Epithelial cell of esophagus (primary cell): ENCODE measurements around the gene TCFL5.
"Not testable (repeated sequence)": the region's sequence is repeated elsewhere in the genome, so short reads cannot be mapped to it uniquely, and the experiment has no call there.

Experiments used
- DNase-seq: peaks from one replicate; pipeline ENCODE4 v3.0.0; 2010; ENCODE audit warnings: low read depth
- H3K4me3 ChIP-seq: 2 replicates; pipeline ENCODE4 v1.5.1; 2011; ENCODE audit warnings: mild to moderate bottlenecking, low read length, control low read depth
- CTCF ChIP-seq: IDR thresholded peaks from 2 replicates; pipeline ENCODE4 v1.5.1; 2011; ENCODE audit warnings: low read depth, mild to moderate bottlenecking, low read length, control low read depth, inconsistent platforms; ENCODE audit not compliant: insufficient read depth; ENCODE audit errors: missing control alignments

TCFL5 gene

DNA sequence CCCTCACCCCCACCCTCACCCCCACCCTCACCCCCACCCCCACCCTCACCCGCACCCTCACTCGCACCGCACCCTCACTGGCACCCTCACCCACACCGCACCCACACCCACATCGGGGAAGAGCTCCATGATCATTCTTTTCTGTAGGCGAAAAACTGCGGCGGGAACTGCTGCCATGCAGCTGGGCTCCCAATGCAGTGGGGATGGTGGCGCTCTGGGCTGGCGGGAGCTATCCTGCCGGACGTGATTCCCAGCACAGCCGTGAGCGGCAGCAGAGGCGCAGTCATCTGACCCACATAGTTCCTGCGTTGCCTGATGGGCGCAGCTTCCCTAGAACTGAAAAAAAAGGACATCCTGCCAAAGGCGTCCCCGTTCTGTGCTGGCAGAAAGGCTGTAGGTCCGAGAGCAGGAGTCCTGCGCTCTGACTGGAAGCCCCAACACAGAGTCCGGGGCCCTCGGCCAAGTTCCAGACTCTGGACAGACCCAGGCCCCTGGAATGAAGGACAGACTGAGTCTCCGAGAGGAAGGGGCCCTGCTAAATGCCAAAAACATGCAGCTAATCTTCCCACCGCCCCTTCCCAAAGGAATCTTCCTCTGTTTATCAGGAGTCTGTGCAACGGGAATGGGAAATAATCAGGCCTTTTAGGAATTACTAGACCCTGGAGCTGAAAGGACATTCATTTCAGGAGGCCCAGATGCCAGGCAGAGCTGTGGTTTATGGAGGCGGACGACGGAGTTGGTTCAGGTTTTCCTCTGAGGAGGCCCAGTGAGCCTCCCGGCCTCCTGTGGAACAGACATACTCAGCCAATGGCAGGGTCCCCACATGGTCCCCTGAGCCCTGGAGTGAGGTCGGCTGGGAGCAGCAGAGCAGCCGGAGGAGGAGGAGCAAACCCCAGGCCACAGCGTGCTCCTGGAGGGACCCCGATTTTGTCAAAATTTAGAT, 14.1 kb upstream of the TCFL5 start:
- no peak overlapping the region for H3K4me3 ChIP-seq
- TF ChIP-seq CTCF = peak; percentile 49
- peak; percentile 75 for DNase-seq

DNA sequence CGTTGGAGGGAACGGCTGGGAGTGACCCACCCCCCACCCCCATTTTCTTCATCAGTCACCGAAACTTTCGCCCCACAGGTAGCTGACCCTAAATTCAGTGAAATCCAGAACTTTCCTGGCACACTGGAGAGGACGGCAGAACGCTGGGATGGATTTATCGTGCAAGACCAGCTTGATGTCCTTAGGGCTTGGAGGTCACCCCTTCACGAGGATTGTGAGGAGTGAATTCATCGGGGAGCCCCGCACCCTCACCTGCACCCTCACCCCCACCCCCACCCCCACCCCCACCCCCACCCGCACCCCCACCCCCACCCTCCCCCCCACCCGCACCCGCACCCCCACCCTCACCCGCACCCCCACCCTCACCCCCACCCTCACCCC, 13.3 kb upstream of the TCFL5 start:
- no peak for DNase-seq
- TF ChIP-seq CTCF = no peak
- no peak overlapping the region for H3K4me3 ChIP-seq

DNA sequence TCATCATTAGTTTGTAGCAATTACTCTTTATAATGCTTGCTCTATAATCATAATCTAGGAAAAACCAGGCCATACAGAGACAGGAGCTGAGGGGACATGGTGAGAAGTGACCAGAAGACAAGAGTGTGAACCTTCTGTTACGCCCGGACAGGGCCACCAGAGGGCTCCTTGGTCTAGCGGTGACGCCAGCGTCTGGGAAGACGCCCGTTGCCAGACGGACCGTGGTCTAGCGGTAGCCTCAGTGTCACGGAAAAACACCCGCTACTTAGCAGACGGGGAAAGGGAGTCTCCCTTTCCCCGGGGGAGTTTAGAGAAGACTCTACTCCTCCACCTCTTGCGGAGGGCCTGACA, 12.0 kb upstream of the TCFL5 start:
- H3K4me3 ChIP-seq, DNase-seq: not testable (repeated sequence)
- peak; percentile 38 for TF ChIP-seq CTCF

DNA sequence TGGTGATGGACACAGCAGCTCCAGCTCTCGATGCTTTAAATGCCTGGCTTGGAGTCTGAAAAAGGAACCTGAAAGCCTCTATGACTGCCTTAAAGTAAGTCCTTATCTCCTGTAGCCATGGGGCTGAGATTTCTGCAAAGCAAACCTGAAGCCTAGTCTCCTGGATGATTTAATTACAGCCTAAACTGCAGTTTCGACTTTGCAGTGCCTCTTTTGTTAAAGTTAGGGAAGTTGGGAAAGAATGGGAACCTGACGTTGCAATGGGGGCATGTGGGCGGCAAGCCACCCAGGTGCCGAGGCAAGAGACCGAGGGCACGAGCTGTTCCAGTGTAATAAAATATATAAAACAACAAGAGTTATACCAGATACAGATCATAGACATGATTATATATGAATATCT, 11.7 kb upstream of the TCFL5 start:
- DNase-seq = no peak
- no peak overlapping the region for H3K4me3 ChIP-seq
- no peak for TF ChIP-seq CTCF

- TF ChIP-seq CTCF = no peak
- H3K4me3 ChIP-seq = no peak overlapping the region
- no peak for DNase-seq
Observed at GRCh38 chr20:62872862-62873261, 11.2 kb upstream of the TCFL5 start.

DNA sequence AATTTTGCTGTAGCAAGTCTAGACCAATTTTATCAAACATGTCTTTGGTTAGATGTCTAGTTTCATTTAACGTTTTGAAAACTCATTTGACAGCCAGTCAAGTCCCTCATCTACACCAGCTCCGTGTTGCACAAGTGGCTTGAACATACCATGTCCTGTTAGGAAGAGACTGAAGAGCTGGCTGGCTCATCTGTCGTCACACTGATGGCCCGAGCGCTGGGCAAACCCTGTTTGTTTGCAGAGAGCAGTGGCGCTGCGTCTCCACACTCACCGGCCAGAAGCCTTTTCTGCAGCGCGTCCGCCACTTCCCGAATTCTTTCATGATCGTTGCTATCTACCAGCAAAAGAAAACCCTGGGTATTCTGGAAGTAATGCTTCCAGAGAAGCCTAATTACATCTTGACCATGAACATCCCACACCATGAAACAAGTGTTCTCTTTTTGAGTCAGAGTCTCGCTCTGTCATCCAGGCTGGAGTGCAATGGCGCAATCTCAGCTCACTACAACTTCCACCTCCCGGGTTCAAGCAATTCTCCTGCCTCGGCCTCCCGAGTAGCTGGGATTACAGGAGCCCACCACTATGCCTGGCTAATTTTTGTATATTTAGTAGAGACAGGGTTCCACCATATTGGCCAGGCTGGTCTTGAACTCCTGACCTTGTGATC, 10.7 kb upstream of the TCFL5 start:
- no peak for DNase-seq
- no peak overlapping the region for H3K4me3 ChIP-seq
- no peak for TF ChIP-seq CTCF
